Heart left ventricle (tissue), 16 donors: Measurements from ENCODE around the gene SMAD3. TPM values are rescaled to one million over a fixed set of nuclear protein-coding genes. Genes with fewer than 3 reads are reported as not detected.
A peak's percentile ranks its signal among the peaks of the same experiment; 100 is the strongest.

ENCODE experiments used
- ATAC-seq, 4 donors: fragments of 200-7000 bp; cut with Tn5 transposase; one replicate each; pipeline ENCODE4 v1.9.1; 2020 to 2022; ENCODE audit warnings: moderate library complexity in 4 of 4, mild to moderate bottlenecking in 3 of 4, moderate number of reproducible peaks in 1 of 4
- DNase-seq, 5 donors: peaks; one replicate each; pipeline ENCODE4 v3.0.0-alpha.2; 2020
- H3K27ac ChIP-seq, 12 donors: fragments of 200-600 bp; sonication (generic) in 4 of 12; one replicate each; pipeline versions ENCODE4 v1.5.0 to v1.8.0; 2016 to 2022; ENCODE audit warnings: mild to moderate bottlenecking in 2 of 12
- H3K27me3 ChIP-seq, 9 donors: fragments of 200-600 bp; sonication (generic) in 2 of 9; one replicate each; pipeline versions ENCODE4 v1.5.1 to v1.8.0; 2016 to 2022; ENCODE audit warnings: mild to moderate bottlenecking in 3 of 9
- H3K36me3 ChIP-seq, 9 donors: fragments of 200-600 bp; sonication (generic) in 2 of 9; one replicate each; pipeline versions ENCODE4 v1.5.0 to v1.8.0; 2018 to 2022; ENCODE audit warnings: mild to moderate bottlenecking in 2 of 9
- H3K4me1 ChIP-seq, 12 donors: fragments of 200-600 bp; sonication (generic) in 4 of 12; one replicate each; pipeline versions ENCODE4 v1.5.0 to v1.8.0; 2016 to 2022; ENCODE audit warnings: mild to moderate bottlenecking in 3 of 12
- H3K4me3 ChIP-seq, 12 donors: fragments of 200-600 bp; sonication (generic) in 4 of 12; one replicate each; pipeline versions ENCODE4 v1.5.0 to v1.8.0; 2017 to 2022; ENCODE audit warnings: mild to moderate bottlenecking in 9 of 12, moderate library complexity in 4 of 12
- H3K9me3 ChIP-seq, 12 donors: fragments of 200-600 bp; sonication (generic) in 4 of 12; one replicate each; pipeline versions ENCODE4 v1.5.0 to v1.8.0; 2016 to 2022; ENCODE audit warnings: mild to moderate bottlenecking in 1 of 12
- CTCF ChIP-seq, 12 donors: fragments of 200-600 bp; sonication (generic) in 4 of 12; IDR thresholded peaks; one replicate each; pipeline versions ENCODE4 v1.5.0 to v1.8.0; 2018 to 2022; ENCODE audit warnings: antibody characterized with exemption in 12 of 12, mild to moderate bottlenecking in 5 of 12
- POLR2A ChIP-seq, 2 donors: fragments of 450-650 bp; IDR thresholded peaks; one replicate each; pipeline ENCODE4 v1.6.1; 2017; ENCODE audit warnings: antibody characterized with exemption in 2 of 2, mild to moderate bottlenecking in 2 of 2, moderate library complexity in 2 of 2
- WGBS, 4 donors: extraction: QIAGEN DNeasy Blood & Tissue Kit in 2 of 4; methylation state at CpG; one replicate each; pipeline versions ENCODE4 v1.1.5 to v1.1.7; 2013 to 2018; 5-methylcytosine and 5-hydroxymethylcytosine counted together
- intact Hi-C, 10 donors: fragments of 100-400 bp; cut with DNase I; formaldehyde crosslinking; loops; one replicate each; pipeline versions ENCODE4 v1.11.1 to v1.14.2; 2022
- polyA plus RNA-seq, 2 donors: library from polyadenylated mRNA; stranded (reverse); fragments of 200-250 nt; gene quantifications; one replicate each; pipeline ENCODE4 v1.2.3, GENCODE V29; 2013
- total RNA-seq, 9 donors: library from RNA; depleted of rRNA in 2 of 9; stranded (reverse); fragments of >200 nt in 2 of 9; fragmentation: NEBNext Ultra II Directional in 3 of 9; extraction: Animal tissue kit (Norgen Biotek cat#: 25700) in 3 of 9; gene quantifications; one replicate each; pipeline versions ENCODE4 v1.1.0 to v1.2.4, GENCODE V29; 2016 to 2023
- donor health status: ischemic (EF 13 %, LVEDD 7.1; RV severe dilation, severe dysfunction).
- donor health status: healthy with polysubstance abuse.
- donor health status: DM: no; HTN: yes; CAD: no.
- donor health status: DM: no; HTN: no; CAD: no.
- donor health status: ischemic (EF 25% LVEDD 6.9; RV normal size, moderate dysfunction).
- donor health status: ischemic (EF 25% LVEDD 5.7; RV mildly dilated, moderate dysfunction).
- donor health status: healthy.
- donor health status: DM: yes; HTN: yes; CAD: no.
- donor health status: ischemic (EF 35%, LVEDD 5.7; RV mildly dilated, moderate dysfunction).
- donor health status: nonischemic (EF 11% LVEDD 7.7; RV severe dilation, severe dysfunction).
- donor health status: DM: yes; HTN: yes; CAD: no.
- donor health status: PGD.
- donor health status: ischemic (EF 29% LVEDD 5.4; RV normal size, mild dysfunction).
- donor health status: nonischemic (EF 23%, LVEDD 6.1; RV moderate dilation, normal function).

Gene SMAD3
- total and polyA plus RNA-seq, 11 donors, result 5.6 to 34.3 (median 15.3) TPM

GRCh38 chr15:67175643-67176071 lies 110.3 kb downstream of the SMAD3 start:
- Histone ChIP-seq H3K4me1 (peaks cover 9 to 44% (median 25%) of the 10 kb centered on the region in 12 donors), H3K9me3 (no peaks in the 10 kb centered on the region), H3K4me3 (no peak overlapping the region), H3K27me3 (no peaks in the 10 kb centered on the region), H3K27ac (peak overlapping the region in 4 of 12 donors; percentile 1 to 50 (median 28)), H3K36me3 (peaks cover 0 to 71% (median 20%) of the 10 kb centered on the region in 9 donors)
- ATAC-seq (peak in 2 of 4 donors; percentile 6 to 18), DNase-seq (peak in 1 of 5 donors; percentile 64)
- WGBS, 4 donors, result 68 to 81% (median 76%) methylated on average over 9 to 11 of the region's 11 CpGs
- no peak for TF ChIP-seq CTCF (IDR thresholded peaks at IDR 0.05)
- no peak for TF ChIP-seq POLR2A (IDR thresholded peaks at IDR 0.05)
- intact Hi-C loops, result no loop called here

- Histone ChIP-seq H3K4me1 (peaks cover 9 to 44% (median 25%) of the 10 kb centered on the region in 12 donors), H3K36me3 (peaks cover 0 to 71% (median 22%) of the 10 kb centered on the region in 9 donors), H3K4me3 (no peak overlapping the region), H3K27ac (peak overlapping the region in 4 of 12 donors; percentile 22 to 68 (median 45)), H3K9me3 (no peaks in the 10 kb centered on the region), H3K27me3 (no peaks in the 10 kb centered on the region)
- ATAC-seq (peak; percentile 13 to 86 (median 58)), DNase-seq (peak in 3 of 5 donors; percentile 71 to 91 (median 83))
- WGBS, 4 donors, result 66 to 80% (median 70%) methylated on average over 14 of the region's 14 CpGs
- intact Hi-C loops, result no loop called here
- no peak for TF ChIP-seq CTCF (IDR thresholded peaks at IDR 0.05)
- no peak for TF ChIP-seq POLR2A (IDR thresholded peaks at IDR 0.05)
Measured at GRCh38 chr15:67176195-67176971, 111.0 kb downstream of the SMAD3 start.

GRCh38 chr15:67177752-67178151 lies 112.3 kb downstream of the SMAD3 start:
- Histone ChIP-seq H3K27ac (peak overlapping the region in 7 of 12 donors; percentile 10 to 69 (median 25)), H3K9me3 (no peaks in the 10 kb centered on the region), H3K4me3 (no peak overlapping the region), H3K36me3 (peaks cover 0 to 69% (median 19%) of the 10 kb centered on the region in 9 donors), H3K4me1 (peaks cover 9 to 44% (median 25%) of the 10 kb centered on the region in 12 donors), H3K27me3 (no peaks in the 10 kb centered on the region)
- intact Hi-C loops, result no loop called here
- 72 to 88% (median 82%) methylated on average over 5 to 6 of the region's 6 CpGs for WGBS, 4 donors
- DNase-seq (no peak), ATAC-seq (peak in 2 of 4 donors; percentile 3 to 4)
- no peak for TF ChIP-seq CTCF (IDR thresholded peaks at IDR 0.05)
- no peak for TF ChIP-seq POLR2A (IDR thresholded peaks at IDR 0.05)

- DNase-seq (peak in 1 of 5 donors; percentile 54), ATAC-seq (peak in 3 of 4 donors; percentile 29 to 59 (median 57))
- Histone ChIP-seq H3K4me3 (no peak overlapping the region), H3K27ac (peak overlapping the region in 9 of 12 donors; percentile 3 to 69 (median 25)), H3K4me1 (peaks cover 9 to 44% (median 26%) of the 10 kb centered on the region in 12 donors), H3K36me3 (peaks cover 0 to 65% (median 18%) of the 10 kb centered on the region in 9 donors), H3K9me3 (no peaks in the 10 kb centered on the region), H3K27me3 (no peaks in the 10 kb centered on the region)
- intact Hi-C loops, result no loop called here
- TF ChIP-seq CTCF (IDR thresholded peaks at IDR 0.05) (no peak), POLR2A (IDR thresholded peaks at IDR 0.05) (no peak)
- 56 to 64% (median 63%) methylated on average over 11 of the region's 11 CpGs for WGBS, 4 donors
Measured at GRCh38 chr15:67178569-67179210, 113.3 kb downstream of the SMAD3 start.
